ENCODE measurements around the gene ATP8B1.

- TF ChIP-seq CTCF (IDR thresholded peaks at IDR 0.05; ENCODE audit: poor library complexity): no peak
- TF ChIP-seq EZH2 (IDR thresholded peaks at IDR 0.05; ENCODE audit: borderline replicate concordance): no peak
- TF ChIP-seq EZH2phosphoT487 (IDR thresholded peaks at IDR 0.05; ENCODE audit: low read depth, severe bottlenecking, unreplicated experiment): no peak
Measured at GRCh38 chr18:57631697-57632096, 171.4 kb downstream of the ATP8B1 start.

Measured in hepatocyte (in vitro differentiated cells).